GM18870 (cell line): ENCODE data around the gene BABAM1.
A peak's percentile ranks its signal among the peaks of the same experiment; 100 is the strongest.

Experiments used
- ATAC-seq: cut with Tn5 transposase; IDR thresholded peaks from one replicate; pipeline ENCODE4 v1.9.1; 2021; ENCODE audit warnings: moderate library complexity; ENCODE audit not compliant: unreplicated experiment

Gene BABAM1

GRCh38 chr19:17243211-17243829 lies 23.9 kb upstream of the BABAM1 start:
- ATAC-seq, result no peak

DNA sequence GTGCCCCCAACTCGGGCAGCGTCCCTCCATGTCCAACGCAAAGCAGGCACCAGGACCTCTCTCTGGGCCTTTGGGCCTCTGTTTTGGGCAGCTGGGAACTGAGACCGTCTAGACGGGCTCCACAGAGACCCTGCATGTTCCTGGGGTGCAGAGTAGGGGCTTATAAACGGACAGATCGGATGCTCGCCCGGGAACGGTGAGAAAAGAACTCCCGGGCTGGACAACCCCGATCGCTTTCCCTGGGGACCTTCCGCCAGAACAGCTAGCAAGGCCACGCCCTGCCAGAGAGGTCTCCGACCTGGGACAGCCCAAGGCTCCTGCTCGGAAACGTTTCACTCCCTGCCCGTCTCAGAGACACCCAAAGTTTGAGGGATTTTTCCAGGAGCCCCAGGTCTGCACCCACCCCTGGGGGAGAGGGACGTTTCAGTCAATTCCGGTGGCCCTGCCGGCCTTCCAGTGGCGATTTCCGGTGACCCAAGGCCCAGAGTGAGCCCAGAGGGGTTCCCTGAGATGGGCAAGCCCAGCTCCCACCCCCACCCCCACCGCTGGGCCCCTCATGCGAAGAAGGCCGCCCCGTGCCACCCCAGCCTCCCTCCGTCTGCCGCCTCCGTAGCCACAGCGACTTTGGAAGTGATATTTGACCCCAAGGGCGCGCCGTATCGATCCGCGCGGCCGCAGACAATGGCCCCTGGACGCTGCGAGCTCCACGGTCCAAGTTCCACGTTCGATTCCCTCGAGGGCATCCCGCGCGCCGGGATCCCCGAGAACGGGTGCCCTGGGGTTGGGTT lies 23.2 kb upstream of the BABAM1 start:
- no peak for ATAC-seq

DNA sequence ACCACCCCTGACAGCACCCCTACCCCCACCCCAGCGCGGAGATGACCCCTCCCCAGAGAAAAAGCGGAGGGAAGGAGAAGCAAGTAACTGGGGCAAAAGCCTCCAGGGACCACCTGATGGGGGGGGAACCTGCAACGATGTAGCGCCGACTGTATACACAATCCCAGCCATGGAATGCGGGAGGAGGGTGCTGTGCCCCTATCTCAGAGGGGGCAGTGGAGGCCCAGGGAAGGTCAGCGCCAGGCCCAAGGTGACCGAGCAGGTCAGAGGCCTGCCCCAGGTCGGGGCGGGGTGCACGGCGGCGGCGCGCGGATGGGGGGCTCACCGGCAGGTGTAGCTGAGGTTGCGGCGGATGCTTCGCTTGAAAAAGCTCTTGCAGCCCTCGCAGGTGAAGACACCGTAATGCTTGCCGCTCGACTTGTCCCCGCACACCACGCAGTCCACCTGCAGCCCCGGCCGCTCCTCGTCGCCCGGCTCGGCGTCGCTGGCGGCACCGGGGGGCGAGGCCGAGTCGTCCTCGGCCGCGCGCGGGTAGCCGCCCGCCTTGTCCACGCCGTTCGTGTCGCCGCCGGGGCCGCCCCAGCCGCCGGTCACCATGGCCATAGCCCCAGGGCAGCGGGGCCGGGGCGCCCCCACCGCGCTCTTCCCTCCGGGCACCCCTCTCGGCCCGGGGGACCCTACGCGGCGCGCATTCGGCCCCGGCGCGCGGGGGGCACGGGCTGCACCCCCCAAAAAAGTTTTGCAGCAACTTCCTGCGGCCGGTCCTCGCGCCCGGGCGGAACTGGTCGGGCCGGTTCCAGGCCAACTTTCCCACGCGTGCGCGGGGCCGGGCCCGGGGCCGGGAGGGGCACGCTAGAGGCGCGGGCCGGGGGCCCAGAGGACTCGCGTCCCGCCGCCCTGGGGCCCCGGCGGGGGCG lies 22.4 kb upstream of the BABAM1 start:
- ATAC-seq, result no peak

DNA sequence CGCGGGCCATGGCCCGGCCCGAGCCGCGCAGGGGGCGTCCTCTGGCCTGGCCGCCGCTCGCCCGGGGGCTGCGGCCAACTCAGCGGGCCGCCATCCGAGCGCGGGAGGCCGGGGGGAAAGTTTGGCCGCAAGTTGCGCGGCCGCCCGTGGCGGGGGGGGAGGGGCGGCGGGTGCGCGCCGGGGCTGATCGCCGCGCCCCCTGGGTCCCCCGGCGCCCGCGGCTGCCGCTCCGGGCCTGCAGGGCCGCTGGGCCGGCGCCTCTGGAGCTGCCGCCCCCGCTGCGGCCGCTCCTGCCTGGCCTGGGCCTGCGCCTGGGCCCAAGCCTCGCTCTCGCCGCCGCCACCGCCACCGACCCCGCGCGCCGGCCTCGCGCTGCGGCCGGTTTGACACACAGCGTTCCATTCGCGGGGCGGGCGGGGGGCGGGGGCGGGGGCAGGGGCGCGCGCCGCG lies 21.7 kb upstream of the BABAM1 start, which contains the start of gene NR2F6:
NR2F6 (minus strand) TSS at position 385 of the 450 bp plus-strand sequence. CDS start 699 bp downstream, outside the sequence.
- no peak for ATAC-seq

DNA sequence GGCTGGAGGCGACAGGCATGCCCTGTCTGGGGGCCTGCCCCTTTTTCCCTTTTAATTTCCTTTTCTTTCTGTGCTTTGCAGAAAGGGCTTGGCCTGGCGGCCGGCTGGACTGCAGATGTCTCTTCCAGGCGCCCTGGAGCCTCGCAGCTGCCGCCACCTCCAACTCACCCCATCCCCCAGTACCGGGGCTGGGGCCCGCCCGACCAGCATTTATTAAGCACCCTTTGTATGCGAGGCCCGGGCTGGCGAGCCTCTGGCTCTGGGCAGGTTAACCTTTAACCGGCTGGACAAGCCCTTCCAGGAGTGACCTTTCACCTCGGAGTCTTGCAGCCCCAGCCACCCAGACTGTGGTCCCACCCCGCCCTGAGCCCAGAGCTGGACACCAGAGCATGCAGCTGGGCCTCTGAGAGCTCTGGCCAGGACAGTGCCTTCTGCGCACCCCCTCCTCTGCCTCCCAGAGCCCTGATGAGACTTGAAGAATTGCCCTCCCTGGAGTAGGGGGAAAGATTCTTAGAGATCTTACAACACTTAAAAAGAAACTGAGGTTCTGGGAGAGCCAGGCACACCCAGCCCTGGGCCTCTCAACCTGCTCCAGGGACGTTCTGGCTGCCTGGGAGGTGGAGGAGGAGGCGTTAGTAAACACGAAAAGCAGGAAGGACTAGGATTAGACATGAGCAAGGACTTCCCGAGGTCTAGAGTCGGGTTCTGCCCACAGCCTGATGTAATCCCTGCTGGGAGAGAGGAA lies 20.4 kb upstream of the BABAM1 start:
- ATAC-seq, result no peak

DNA sequence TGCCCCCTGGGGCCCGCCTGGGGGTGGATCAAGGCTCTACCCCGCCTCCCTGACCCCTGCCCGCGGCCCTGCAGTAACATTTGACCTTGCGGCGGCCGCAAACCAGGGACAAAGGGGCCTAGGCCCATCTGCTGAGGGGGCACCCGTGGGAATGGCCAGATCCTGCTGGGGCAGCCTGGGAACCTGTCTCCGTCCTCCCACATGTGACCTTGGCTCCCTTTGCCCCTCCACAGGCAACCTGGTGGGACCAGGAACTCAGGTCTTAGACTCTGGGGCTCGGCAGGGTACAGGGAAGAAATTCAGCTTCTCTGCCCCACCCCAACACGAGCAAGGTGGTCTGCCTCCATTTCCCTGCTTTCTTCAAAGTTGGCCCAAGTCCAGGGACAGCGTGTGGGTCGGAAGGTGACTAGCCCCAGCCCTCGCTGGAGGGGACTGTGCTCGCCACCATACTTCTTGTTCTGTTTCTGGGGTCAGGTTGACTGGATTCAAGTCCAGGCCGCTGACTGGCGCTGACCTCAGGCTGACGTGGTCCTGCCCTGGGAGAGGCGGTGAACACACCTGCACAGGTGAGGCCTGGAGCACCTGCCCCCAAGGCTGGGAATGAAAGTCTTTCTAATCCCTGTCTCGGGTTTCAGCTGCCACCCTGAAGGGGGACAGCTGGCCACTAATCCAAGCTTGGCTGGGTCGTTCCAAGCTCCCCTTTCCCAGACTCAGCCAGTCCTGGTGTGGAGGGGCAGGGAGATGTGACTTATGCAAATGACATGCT lies 19.0 kb upstream of the BABAM1 start:
- ATAC-seq, result no peak

- no peak for ATAC-seq
Observed at GRCh38 chr19:17249887-17250548, 17.2 kb upstream of the BABAM1 start.

GRCh38 chr19:17254636-17255035 lies 12.6 kb upstream of the BABAM1 start:
- no peak for ATAC-seq

GRCh38 chr19:17255150-17255621 lies 12.1 kb upstream of the BABAM1 start:
- no peak for ATAC-seq

GRCh38 chr19:17256130-17256529 lies 11.1 kb upstream of the BABAM1 start:
- no peak for ATAC-seq

DNA sequence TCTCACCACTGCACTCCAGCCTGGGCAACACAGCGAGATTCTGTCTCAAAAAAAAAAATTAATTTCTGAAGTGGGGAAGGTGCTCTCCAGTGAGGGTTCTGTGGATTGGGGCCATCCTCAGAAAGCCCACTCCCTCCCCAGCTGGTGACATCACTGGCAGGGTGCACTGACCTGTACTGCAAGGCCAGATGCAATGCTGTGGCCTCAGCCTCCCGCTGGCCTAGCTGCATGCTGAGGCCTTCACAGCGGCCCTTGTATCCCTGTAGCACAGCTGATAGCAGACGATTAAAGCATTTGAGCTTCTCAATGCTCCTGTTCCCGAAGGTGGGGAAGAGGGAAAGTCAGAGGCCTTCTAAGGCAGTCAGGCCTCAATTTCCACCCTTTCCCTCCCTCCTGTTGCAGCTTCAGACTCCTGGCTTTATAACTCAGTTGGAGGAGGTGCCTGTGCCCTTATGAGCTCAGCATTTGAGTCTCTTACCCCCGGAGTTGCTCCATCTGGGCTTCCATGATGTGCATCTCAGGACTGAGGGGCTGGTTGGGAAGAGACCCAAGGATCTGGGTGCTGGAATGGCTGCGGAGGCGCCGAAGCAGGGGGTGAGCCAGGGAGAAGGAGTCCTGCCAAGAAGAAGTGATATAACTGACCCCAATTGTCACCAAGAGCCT lies 8.0 kb upstream of the BABAM1 start:
- no peak for ATAC-seq

DNA sequence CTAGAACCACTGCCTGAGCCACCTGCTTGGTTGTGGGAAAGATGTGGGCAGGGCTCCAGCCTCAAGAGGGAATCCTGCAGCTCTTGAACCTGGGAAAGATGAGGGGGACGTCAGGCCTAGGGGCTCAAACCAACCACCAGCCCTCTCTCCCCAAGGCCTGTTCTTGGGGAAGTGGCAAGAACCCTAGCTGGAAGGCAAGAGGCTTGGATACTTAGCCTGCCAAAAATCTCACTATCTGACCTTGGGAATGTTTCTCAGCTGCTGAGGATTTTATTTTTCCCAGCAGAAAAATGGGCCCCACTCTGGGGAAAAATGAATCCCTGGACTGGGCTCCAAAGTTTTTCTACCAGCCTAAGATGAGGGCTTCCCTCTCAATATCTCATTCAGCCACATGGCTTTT lies 7.3 kb upstream of the BABAM1 start:
- no peak for ATAC-seq

- peak; percentile 58 for ATAC-seq
Observed at GRCh38 chr19:17260842-17261325, 6.4 kb upstream of the BABAM1 start.

GRCh38 chr19:17262557-17262956 lies 4.7 kb upstream of the BABAM1 start:
- ATAC-seq, result no peak

DNA sequence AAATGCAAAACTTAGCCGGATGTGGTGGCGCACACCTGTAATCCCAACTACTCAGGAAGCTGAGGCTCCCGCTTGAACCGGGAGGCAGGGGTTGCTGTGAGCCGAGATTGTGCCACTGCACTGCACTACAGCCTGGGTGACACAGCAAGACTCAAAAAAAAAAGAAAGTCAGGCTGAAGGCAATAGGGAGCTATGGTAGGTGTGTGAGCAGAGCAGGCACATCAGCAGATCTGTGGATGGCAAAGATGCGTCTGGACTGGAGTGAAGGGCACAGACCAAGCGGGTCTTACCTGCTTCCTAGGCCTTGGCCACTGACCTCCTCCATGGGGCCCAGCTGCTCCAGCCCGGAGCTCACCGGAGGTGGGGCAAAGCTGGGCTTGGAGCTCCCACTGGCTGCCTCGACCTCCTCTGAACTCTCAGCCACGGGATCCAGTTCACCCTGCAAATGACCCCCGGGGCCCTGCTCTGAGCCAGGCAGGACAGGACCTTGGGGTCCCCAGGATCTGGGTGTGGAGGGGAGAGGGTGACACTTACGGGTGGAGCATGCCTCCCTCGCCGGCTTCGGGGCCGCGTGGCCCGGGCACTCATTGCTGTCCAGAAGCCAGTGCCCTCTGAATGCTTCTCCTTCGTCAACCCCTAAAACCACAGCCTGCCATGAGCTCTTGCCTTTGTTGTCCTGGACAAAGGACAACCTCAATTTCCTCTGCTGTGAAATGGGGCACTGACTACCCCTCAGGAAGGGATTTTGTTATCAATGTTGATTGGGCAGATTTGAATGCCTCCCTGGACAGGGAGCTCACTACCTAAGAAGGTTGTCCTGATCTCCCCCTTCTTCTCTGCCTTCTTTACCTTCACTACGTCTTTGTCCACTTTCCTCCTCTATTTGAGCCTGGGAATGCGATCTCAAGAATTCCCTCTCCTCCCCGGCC lies 3.3 kb upstream of the BABAM1 start:
- no peak for ATAC-seq

- no peak for ATAC-seq
Observed at GRCh38 chr19:17264641-17264979, 2.6 kb upstream of the BABAM1 start, which contains the start of gene USHBP1. Gene USHBP1, minus strand, starts transcription at chr19:17264745. Its CDS starts 446 bp downstream, at chr19:17264299.

DNA sequence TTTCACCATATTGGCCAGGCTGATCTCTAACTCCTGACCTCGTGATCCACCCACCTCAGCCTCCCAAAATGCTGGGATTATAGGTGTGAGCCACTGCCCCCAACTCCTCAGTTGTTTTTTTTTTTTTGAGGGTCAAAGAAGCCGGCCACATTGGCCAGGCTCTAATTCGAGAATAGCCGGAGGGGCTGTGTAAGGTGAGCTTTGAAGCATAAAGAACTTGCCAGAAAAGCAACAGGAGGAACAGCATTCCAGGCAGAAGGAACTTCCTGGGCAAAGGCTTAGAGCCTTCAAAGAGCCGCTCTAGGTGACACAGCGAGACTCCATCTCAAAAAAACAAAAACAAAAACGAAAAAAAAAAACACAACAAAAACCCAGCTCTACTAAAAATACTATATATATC lies 1.2 kb upstream of the BABAM1 start:
- no peak for ATAC-seq
